CD14-positive monocyte (primary cell): Measurements from ENCODE around the gene LGALS3BP. TPM values are rescaled to one million over a fixed set of nuclear protein-coding genes. Genes with fewer than 3 reads are reported as not detected.

Source experiments
- DNase-seq, 3 donors: peaks; one replicate each; pipeline ENCODE4 v3.0.0-alpha.2; 2011 to 2022
- H2AFZ ChIP-seq: 2 replicates; pipeline ENCODE4 v1.6.0; 2012; ENCODE audit warnings: mild to moderate bottlenecking, low read depth, low read length, inconsistent platforms; ENCODE audit not compliant: insufficient read depth, poor library complexity, severe bottlenecking
- H3K27ac ChIP-seq, 2 donors: 1 replicate in 1 of 2; 2 replicates in 1 of 2; pipeline ENCODE4 v1.5.1; 2012 to 2013; ENCODE audit warnings: low read length in 2 of 2, control low read depth in 1 of 2, inconsistent platforms in 1 of 2, low read depth in 1 of 2, mild to moderate bottlenecking in 1 of 2
- H3K27me3 ChIP-seq, 2 donors: one replicate each; pipeline versions ENCODE4 v1.6.0 to v1.6.1; 2011 to 2013; ENCODE audit warnings: low read length in 2 of 2; ENCODE audit not compliant: control insufficient read depth in 2 of 2, insufficient read depth in 2 of 2
- H3K36me3 ChIP-seq, 2 donors: replicated peaks in 1 of 2; 1 replicate in 1 of 2; 2 replicates in 1 of 2; pipeline versions ENCODE4 v1.5.1 to v1.6.1; 2012 to 2013; ENCODE audit warnings: low read length in 2 of 2, control low read depth in 1 of 2, inconsistent platforms in 1 of 2, mild to moderate bottlenecking in 1 of 2; ENCODE audit not compliant: insufficient read depth in 2 of 2, control insufficient read depth in 1 of 2
- H3K4me1 ChIP-seq, 2 donors: 1 replicate in 1 of 2; 2 replicates in 1 of 2; pipeline versions ENCODE4 v1.5.1 to v1.6.1; 2012 to 2013; ENCODE audit warnings: low read length in 2 of 2, control low read depth in 1 of 2, inconsistent platforms in 1 of 2, mild to moderate bottlenecking in 1 of 2, moderate library complexity in 1 of 2; ENCODE audit not compliant: insufficient read depth in 2 of 2, control insufficient read depth in 1 of 2
- H3K4me2 ChIP-seq: replicated peaks from 2 replicates; pipeline ENCODE3; 2012; ENCODE audit warnings: low read length, moderate library complexity, mild to moderate bottlenecking; ENCODE audit not compliant: poor library complexity, severe bottlenecking; ENCODE audit errors: extremely low read depth
- H3K4me3 ChIP-seq, 3 experiments: fragments of 200-600 bp in 1 of 3; sonication (generic) in 1 of 3; replicated peaks in 1 of 3; 1 replicate in 2 of 3; 2 replicates in 1 of 3; pipeline ENCODE4 v1.5.1; 2011 to 2013; ENCODE audit warnings: low read length in 3 of 3, mild to moderate bottlenecking in 3 of 3, control low read depth in 2 of 3, low read depth in 2 of 3, inconsistent platforms in 1 of 3, moderate library complexity in 1 of 3
- H3K79me2 ChIP-seq: 2 replicates; pipeline ENCODE4 v1.6.0; 2012; ENCODE audit warnings: mild to moderate bottlenecking, control low read depth, inconsistent platforms, low read length, moderate library complexity; ENCODE audit not compliant: insufficient read depth
- H3K9ac ChIP-seq: 2 replicates; pipeline ENCODE4 v1.6.0; 2017; ENCODE audit warnings: low read length, mild to moderate bottlenecking; ENCODE audit not compliant: insufficient read depth, poor library complexity, severe bottlenecking
- H3K9me3 ChIP-seq, 2 donors: replicated peaks in 1 of 2; 1 replicate in 1 of 2; 2 replicates in 1 of 2; pipeline versions ENCODE4 v1.5.1 to v1.6.1; 2012 to 2013; ENCODE audit warnings: low read length in 2 of 2, control low read depth in 1 of 2; ENCODE audit not compliant: control insufficient read depth in 1 of 2, insufficient read depth in 1 of 2
- H4K20me1 ChIP-seq: 2 replicates; pipeline ENCODE4 v1.6.0; 2012; ENCODE audit warnings: mild to moderate bottlenecking, low read length, control low read depth, moderate library complexity; ENCODE audit not compliant: insufficient read depth
- H3K27ac Mint-ChIP-seq, 7 donors: one replicate each; pipeline ENCODE4 v1.8.0; 2020; ENCODE audit warnings: mild to moderate bottlenecking in 7 of 7, mixed read lengths in 7 of 7, moderate library complexity in 6 of 7, inconsistent platforms in 2 of 7
- H3K27me3 Mint-ChIP-seq, 3 donors: one replicate each; pipeline ENCODE4 v1.8.0; 2021 to 2022; ENCODE audit warnings: low read depth in 3 of 3, mild to moderate bottlenecking in 3 of 3, mixed read lengths in 3 of 3, moderate library complexity in 3 of 3, inconsistent platforms in 1 of 3
- H3K36me3 Mint-ChIP-seq, 2 donors: one replicate each; pipeline ENCODE4 v1.8.0; 2020; ENCODE audit warnings: mixed read lengths in 2 of 2, inconsistent platforms in 1 of 2, mild to moderate bottlenecking in 1 of 2
- H3K4me1 Mint-ChIP-seq: one replicate; pipeline ENCODE4 v1.8.0; 2020; ENCODE audit warnings: mild to moderate bottlenecking, mixed read lengths
- H3K4me3 Mint-ChIP-seq, 2 donors: one replicate each; pipeline ENCODE4 v1.8.0; 2020; ENCODE audit warnings: mild to moderate bottlenecking in 2 of 2, mixed read lengths in 2 of 2, moderate library complexity in 1 of 2
- H3K9me3 Mint-ChIP-seq, 7 donors: one replicate each; pipeline ENCODE4 v1.8.0; 2020 to 2022; ENCODE audit warnings: mixed read lengths in 7 of 7, mild to moderate bottlenecking in 6 of 7, moderate library complexity in 6 of 7, inconsistent platforms in 2 of 7
- WGBS: methylation state at CpG from one replicate; pipeline ENCODE4 v1.1.5; 2013; ENCODE audit warnings: missing lambda C conversion rate; ENCODE audit not compliant: insufficient coverage; 5-methylcytosine and 5-hydroxymethylcytosine counted together
- intact Hi-C, 2 donors: fragments of 100-400 bp; cut with micrococcal nuclease; formaldehyde crosslinking; loops; one replicate each; pipeline versions ENCODE4 v1.15.0 to v1.15.1; 2023
- polyA plus RNA-seq, 3 donors: library from polyadenylated mRNA; depleted of rRNA in 1 of 3; unstranded in 2 of 3; stranded (reverse) in 1 of 3; fragments of 300-500 nt in 2 of 3; fragments of >200 nt in 1 of 3; fragmentation: Illumina TruSeq in 2 of 3; gene quantifications; 1 replicate in 2 of 3; 2 replicates in 1 of 3; pipeline ENCODE4 v1.2.3, GENCODE V29; 2012 to 2021
- TF ChIP-seq, protein P1 (sequence below): fragments of 200-600 bp; IDR thresholded peaks from one replicate; pipeline ENCODE4 v1.8.0; 2022; ENCODE audit warnings: antibody characterized with exemption, mild to moderate bottlenecking

LGALS3BP gene
- polyA plus RNA-seq, 3 donors, result 11.4 to 12.0 (median 11.7) TPM

DNA sequence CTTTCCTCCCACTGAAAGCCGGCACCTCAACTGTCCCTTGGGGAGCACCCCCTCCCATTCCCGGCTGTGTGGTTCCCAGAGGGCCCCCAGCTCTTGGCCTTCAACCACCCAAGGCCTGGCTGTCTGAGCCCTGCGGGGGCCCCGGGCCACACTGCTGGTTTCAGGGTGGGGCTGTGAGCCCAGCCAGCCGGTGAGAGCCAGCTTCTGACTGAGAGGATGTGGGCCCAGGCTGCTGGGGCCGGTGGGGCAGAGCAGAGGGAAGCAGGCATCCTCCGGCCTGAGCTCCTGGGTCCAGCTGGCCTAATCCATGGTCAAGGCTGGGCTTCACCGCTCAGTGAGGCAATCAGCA is 875 bp upstream of the LGALS3BP start:
- H3K36me3 ChIP-seq, result no peaks in the 10 kb centered on the region
- Mint-ChIP-seq H3K36me3 (no peaks in the 10 kb centered on the region), H3K27ac (no peak overlapping the region), H3K4me1 (peaks cover 22% of the 10 kb centered on the region), H3K9me3 (no peaks in the 10 kb centered on the region), H3K4me3 (no peak overlapping the region), H3K27me3 (peaks cover 0 to 2% (median 0%) of the 10 kb centered on the region in 3 donors)
- no peaks in the 10 kb centered on the region for H3K9me3 ChIP-seq
- no peak overlapping the region for H2AFZ ChIP-seq
- H4K20me1 ChIP-seq, result no peaks in the 10 kb centered on the region
- no peaks in the 10 kb centered on the region for H3K27me3 ChIP-seq
- no peak overlapping the region for H3K4me3 ChIP-seq
- H3K79me2 ChIP-seq, result no peaks in the 10 kb centered on the region
- peaks cover 15 to 26% of the 10 kb centered on the region in 2 donors for H3K4me1 ChIP-seq
- TF ChIP-seq, protein P1, sequence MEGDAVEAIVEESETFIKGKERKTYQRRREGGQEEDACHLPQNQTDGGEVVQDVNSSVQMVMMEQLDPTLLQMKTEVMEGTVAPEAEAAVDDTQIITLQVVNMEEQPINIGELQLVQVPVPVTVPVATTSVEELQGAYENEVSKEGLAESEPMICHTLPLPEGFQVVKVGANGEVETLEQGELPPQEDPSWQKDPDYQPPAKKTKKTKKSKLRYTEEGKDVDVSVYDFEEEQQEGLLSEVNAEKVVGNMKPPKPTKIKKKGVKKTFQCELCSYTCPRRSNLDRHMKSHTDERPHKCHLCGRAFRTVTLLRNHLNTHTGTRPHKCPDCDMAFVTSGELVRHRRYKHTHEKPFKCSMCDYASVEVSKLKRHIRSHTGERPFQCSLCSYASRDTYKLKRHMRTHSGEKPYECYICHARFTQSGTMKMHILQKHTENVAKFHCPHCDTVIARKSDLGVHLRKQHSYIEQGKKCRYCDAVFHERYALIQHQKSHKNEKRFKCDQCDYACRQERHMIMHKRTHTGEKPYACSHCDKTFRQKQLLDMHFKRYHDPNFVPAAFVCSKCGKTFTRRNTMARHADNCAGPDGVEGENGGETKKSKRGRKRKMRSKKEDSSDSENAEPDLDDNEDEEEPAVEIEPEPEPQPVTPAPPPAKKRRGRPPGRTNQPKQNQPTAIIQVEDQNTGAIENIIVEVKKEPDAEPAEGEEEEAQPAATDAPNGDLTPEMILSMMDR, result no peak
- H3K27ac ChIP-seq, result no peak overlapping the region
- DNase-seq, result no peak
- WGBS, result 73% methylated on average over 7 of the region's 8 CpGs
- no peak overlapping the region for H3K9ac ChIP-seq
- no peak overlapping the region for H3K4me2 ChIP-seq
- intact Hi-C loops, result no loop called here

DNA sequence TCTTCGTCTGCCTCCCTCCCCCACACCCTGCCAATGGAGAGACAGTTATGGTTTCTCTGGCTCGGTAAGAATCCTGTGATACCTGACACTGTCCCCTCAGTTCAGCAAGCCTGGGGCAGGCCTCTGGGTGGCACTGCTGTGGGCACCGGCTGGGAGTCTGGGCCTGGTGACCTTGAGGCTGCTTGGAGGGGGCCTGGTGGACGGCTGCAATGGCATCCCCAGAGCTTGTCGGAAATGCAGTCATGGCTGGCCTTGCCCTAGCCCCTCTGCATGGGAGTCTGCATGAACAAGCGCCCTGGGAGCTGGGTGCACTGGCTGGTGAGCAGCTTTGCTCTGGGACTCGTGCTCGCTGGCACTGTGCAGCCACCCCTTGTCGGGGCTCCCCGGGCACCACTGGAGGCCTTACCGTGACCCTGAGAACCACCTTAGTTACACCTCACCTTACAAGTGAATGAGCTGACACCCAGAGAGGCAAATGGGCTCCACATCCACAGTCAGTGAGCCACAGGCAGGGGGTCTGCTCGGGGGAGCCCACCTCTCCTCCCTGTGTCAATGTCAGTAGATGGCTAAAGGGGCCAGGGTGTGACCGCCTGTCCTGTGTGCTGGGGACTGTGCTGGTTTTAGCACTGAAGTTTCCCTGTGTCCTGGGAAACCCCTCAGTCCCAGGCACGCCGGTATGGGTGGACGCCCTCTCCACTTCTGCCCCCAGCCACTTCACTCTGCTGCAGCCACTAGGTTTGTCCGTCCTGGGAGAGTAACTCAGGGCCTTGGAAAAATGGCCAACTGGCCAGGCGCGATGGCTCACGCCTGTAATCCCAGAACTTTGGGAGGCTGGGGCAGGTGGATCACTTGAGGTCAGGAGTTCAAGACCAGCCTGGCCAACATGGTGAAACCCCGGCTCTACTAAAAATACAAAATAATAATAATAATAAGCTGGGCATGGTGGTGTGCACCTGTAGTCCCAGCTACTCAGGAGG is 1.4 kb downstream of the LGALS3BP start:
- Mint-ChIP-seq H3K9me3 (no peaks in the 10 kb centered on the region), H3K36me3 (no peaks in the 10 kb centered on the region), H3K27me3 (peaks cover 0 to 2% (median 0%) of the 10 kb centered on the region in 3 donors), H3K4me1 (peaks cover 16% of the 10 kb centered on the region), H3K27ac (peak overlapping the region in 1 of 7 donors; percentile 68), H3K4me3 (no peak overlapping the region)
- 86% methylated on average over 13 of the region's 21 CpGs for WGBS
- Histone ChIP-seq H3K27ac (no peak overlapping the region), H2AFZ (no peak overlapping the region), H3K9me3 (no peaks in the 10 kb centered on the region), H3K79me2 (no peaks in the 10 kb centered on the region), H3K9ac (no peak overlapping the region), H4K20me1 (no peaks in the 10 kb centered on the region), H3K36me3 (no peaks in the 10 kb centered on the region), H3K4me1 (peaks cover 11 to 12% of the 10 kb centered on the region in 2 donors), H3K4me2 (no peak overlapping the region), H3K27me3 (no peaks in the 10 kb centered on the region), H3K4me3 (no peak overlapping the region)
- TF ChIP-seq, protein P1, result no peak
- intact Hi-C loops, result loop anchor here in 1 of 2 donors (10.0 kb wide), 1 partner anchor 133 kb away; the partner anchor contains the start of gene USP36
- DNase-seq, result no peak
